Dermis blood vessel endothelial cell (primary cell): Measurements from ENCODE around the gene OLIG2. TPM values are rescaled to one million over a fixed set of nuclear protein-coding genes. Genes with fewer than 3 reads are reported as not detected.

Experiments used
- DNase-seq: peaks from one replicate; pipeline ENCODE4 v3.0.0; 2010
- total RNA-seq: library from RNA; depleted of rRNA; stranded (reverse); fragments of >200 nt; gene quantifications from 2 replicates; pipeline ENCODE4 v1.2.3, GENCODE V29; 2014

The OLIG2 gene
- total RNA-seq, 1 donor from 2014 or later, result not detected

DNA sequence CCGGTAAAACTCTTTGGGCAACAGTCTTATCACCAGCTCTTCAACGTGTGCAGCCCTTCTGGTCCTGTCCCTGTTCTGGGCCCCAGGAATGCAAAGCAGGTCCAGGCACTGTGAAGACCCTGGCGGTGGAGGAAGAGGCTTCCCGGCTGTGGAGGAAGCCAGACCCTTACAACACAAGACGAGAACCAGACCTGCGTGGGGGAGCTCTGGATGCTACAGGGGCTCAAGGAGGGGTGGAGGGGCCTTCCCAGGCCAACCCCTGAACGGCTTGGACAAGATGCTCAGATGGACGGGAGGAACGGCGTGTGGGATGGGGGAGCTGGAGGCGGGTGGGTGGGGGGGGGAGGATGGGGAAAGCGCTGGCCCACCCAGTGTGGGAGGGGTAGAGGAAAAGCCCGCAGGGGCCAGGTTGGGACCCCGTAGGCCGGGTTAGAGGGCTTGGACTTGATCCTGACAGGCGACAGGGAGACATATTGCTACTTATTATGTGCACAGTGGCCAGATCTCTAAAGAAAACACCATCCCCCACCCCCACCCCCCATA is 5.1 kb upstream of the OLIG2 start:
- DNase-seq, result no peak

DNA sequence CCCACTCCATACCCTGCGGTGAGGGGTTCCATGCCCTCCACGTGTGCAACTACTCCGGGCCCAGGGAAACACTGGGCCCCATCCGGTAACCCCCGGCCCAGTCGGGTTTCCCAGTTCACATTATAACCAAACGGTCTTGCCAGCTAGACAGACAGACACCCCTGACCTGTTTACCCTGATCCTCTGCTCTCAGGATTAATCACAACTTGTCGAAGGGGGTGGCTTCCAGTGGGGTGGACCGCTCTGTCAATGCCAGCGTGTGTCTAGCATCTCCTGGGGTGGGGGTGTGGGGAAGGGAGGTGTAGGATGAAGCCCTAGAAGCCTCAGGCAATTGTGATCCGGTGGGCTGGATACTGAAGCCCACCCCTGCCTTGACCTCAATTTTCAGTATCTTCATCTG is 4.6 kb upstream of the OLIG2 start:
- DNase-seq, result no peak

DNA sequence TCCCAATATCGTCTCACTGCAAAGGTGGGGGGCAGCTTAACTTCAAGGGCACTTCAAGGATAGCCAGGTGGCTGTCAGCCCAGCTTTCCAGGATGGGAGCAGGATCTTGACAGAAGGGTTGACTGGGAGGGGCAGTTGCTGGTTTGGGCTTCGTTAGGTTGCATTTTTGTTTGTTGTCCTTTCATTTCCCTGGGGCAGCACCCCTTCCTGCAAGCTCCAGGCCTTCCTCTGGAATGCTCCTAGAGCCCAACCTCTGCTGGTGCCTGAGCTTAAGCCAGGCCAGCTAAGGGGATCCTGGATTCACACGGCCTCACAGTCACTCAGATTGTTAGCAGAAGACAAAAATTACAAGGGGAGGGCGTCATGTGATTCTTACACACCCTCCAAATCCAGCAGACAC is 4.1 kb upstream of the OLIG2 start:
- DNase-seq, result no peak

DNA sequence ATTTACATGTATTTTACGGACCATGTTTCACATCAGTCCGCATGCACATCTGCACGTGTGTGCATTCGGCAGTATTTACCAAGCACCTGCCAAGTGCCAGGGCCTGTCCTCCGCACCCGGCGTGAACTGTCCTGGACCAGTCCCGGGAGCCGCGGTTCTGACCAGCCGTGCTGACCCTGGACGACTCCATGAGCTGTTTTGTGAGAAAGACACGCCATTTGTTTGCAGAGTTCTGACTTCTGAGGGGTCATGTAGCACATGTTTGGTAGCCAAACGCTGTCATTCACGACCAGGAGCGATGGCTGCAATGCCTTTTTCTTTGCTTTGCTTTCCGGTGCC is 3.3 kb upstream of the OLIG2 start:
- no peak for DNase-seq

DNA sequence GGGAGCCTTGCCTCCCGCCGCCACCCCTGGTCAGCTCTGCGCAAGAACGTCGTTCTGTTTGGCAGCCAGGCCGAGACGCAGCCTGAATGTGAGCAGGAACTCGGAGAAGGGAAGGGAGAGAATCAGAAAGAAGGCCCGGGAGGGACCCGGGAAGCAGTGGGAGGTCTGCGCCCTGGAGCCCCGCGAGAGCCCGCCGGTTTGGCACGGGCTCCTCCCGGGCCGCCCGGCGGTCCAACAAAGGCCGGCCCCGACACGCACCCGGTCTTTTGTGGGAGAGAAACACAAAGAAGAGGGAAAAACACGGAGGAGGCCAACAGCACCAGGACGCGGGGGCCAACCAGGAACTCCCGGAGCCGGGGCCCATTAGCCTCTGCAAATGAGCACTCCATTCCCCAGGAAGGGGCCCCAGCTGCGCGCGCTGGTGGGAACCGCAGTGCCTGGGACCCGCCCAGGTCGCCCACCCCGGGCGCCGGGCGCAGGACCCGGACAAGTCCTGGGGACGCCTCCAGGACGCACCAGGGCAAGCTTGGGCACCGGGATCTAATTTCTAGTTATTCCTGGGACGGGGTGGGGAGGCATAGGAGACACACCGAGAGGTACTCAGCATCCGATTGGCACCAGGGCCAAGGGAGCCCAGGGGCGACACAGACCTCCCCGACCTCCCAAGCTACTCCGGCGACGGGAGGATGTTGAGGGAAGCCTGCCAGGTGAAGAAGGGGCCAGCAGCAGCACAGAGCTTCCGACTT is 2.7 kb upstream of the OLIG2 start:
- DNase-seq, result no peak

DNA sequence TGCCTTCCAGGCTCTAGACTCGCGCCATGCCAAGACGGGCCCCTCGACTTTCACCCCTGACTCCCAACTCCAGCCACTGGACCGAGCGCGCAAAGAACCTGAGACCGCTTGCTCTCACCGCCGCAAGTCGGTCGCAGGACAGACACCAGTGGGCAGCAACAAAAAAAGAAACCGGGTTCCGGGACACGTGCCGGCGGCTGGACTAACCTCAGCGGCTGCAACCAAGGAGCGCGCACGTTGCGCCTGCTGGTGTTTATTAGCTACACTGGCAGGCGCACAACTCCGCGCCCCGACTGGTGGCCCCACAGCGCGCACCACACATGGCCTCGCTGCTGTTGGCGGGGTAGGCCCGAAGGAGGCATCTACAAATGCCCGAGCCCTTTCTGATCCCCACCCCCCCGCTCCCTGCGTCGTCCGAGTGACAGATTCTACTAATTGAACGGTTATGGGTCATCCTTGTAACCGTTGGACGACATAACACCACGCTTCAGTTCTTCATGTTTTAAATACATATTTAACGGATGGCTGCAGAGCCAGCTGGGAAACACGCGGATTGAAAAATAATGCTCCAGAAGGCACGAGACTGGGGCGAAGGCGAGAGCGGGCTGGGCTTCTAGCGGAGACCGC is 2.0 kb upstream of the OLIG2 start:
- DNase-seq, result no peak

DNA sequence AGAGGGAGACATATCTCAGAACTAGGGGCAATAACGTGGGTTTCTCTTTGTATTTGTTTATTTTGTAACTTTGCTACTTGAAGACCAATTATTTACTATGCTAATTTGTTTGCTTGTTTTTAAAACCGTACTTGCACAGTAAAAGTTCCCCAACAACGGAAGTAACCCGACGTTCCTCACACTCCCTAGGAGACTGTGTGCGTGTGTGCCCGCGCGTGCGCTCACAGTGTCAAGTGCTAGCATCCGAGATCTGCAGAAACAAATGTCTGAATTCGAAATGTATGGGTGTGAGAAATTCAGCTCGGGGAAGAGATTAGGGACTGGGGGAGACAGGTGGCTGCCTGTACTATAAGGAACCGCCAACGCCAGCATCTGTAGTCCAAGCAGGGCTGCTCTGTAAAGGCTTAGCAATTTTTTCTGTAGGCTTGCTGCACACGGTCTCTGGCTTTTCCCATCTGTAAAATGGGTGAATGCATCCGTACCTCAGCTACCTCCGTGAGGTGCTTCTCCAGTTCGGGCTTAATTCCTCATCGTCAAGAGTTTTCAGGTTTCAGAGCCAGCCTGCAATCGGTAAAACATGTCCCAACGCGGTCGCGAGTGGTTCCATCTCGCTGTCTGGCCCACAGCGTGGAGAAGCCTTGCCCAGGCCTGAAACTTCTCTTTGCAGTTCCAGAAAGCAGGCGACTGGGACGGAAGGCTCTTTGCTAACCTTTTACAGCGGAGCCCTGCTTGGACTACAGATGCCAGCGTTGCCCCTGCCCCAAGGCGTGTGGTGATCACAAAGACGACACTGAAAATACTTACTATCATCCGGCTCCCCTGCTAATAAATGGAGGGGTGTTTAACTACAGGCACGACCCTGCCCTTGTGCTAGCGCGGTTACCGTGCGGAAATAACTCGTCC is 1.3 kb upstream of the OLIG2 start:
- DNase-seq, result no peak

DNA sequence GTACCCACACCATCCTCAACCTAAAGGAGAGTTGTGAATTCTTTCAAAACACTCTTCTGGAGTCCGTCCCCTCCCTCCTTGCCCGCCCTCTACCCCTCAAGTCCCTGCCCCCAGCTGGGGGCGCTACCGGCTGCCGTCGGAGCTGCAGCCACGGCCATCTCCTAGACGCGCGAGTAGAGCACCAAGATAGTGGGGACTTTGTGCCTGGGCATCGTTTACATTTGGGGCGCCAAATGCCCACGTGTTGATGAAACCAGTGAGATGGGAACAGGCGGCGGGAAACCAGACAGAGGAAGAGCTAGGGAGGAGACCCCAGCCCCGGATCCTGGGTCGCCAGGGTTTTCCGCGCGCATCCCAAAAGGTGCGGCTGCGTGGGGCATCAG is 638 bp upstream of the OLIG2 start:
- DNase-seq, result no peak

DNA sequence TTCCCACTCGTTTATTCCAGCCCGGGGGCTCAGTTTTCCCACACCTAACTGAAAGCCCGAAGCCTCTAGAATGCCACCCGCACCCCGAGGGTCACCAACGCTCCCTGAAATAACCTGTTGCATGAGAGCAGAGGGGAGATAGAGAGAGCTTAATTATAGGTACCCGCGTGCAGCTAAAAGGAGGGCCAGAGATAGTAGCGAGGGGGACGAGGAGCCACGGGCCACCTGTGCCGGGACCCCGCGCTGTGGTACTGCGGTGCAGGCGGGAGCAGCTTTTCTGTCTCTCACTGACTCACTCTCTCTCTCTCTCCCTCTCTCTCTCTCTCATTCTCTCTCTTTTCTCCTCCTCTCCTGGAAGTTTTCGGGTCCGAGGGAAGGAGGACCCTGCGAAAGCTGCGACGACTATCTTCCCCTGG is 716 bp downstream of the OLIG2 start:
- no peak for DNase-seq

DNA sequence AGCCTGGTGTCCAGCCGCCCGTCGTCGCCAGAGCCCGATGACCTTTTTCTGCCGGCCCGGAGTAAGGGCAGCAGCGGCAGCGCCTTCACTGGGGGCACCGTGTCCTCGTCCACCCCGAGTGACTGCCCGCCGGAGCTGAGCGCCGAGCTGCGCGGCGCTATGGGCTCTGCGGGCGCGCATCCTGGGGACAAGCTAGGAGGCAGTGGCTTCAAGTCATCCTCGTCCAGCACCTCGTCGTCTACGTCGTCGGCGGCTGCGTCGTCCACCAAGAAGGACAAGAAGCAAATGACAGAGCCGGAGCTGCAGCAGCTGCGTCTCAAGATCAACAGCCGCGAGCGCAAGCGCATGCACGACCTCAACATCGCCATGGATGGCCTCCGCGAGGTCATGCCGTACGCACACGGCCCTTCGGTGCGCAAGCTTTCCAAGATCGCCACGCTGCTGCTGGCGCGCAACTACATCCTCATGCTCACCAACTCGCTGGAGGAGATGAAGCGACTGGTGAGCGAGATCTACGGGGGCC is 1.2 kb downstream of the OLIG2 start:
- DNase-seq, result peak; percentile 25

DNA sequence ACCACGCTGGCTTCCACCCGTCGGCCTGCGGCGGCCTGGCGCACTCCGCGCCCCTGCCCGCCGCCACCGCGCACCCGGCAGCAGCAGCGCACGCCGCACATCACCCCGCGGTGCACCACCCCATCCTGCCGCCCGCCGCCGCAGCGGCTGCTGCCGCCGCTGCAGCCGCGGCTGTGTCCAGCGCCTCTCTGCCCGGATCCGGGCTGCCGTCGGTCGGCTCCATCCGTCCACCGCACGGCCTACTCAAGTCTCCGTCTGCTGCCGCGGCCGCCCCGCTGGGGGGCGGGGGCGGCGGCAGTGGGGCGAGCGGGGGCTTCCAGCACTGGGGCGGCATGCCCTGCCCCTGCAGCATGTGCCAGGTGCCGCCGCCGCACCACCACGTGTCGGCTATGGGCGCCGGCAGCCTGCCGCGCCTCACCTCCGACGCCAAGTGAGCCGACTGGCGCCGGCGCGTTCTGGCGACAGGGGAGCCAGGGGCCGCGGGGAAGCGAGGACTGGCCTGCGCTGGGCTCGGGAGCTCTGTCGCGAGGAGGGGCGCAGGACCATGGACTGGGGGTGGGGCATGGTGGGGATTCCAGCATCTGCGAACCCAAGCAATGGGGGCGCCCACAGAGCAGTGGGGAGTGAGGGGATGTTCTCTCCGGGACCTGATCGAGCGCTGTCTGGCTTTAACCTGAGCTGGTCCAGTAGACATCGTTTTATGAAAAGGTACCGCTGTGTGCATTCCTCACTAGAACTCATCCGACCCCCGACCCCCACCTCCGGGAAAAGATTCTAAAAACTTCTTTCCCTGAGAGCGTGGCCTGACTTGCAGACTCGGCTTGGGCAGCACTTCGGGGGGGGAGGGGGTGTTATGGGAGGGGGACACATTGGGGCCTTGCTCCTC is 1.9 kb downstream of the OLIG2 start:
- no peak for DNase-seq

DNA sequence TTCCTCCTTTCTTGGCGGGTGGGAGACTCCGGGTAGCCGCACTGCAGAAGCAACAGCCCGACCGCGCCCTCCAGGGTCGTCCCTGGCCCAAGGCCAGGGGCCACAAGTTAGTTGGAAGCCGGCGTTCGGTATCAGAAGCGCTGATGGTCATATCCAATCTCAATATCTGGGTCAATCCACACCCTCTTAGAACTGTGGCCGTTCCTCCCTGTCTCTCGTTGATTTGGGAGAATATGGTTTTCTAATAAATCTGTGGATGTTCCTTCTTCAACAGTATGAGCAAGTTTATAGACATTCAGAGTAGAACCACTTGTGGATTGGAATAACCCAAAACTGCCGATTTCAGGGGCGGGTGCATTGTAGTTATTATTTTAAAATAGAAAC is 2.5 kb downstream of the OLIG2 start:
- DNase-seq, result no peak

DNA sequence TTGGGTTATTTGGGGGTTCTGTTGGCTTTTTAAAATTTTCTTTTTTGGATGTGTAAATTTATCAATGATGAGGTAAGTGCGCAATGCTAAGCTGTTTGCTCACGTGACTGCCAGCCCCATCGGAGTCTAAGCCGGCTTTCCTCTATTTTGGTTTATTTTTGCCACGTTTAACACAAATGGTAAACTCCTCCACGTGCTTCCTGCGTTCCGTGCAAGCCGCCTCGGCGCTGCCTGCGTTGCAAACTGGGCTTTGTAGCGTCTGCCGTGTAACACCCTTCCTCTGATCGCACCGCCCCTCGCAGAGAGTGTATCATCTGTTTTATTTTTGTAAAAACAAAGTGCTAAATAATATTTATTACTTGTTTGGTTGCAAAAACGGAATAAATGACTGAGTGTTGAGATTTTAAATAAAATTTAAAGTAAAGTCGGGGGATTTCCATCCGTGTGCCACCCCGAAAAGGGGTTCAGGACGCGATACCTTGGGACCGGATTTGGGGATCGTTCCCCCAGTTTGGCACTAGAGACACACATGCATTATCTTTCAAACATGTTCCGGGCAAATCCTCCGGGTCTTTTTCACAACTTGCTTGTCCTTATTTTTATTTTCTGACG is 3.1 kb downstream of the OLIG2 start:
- no peak for DNase-seq

DNA sequence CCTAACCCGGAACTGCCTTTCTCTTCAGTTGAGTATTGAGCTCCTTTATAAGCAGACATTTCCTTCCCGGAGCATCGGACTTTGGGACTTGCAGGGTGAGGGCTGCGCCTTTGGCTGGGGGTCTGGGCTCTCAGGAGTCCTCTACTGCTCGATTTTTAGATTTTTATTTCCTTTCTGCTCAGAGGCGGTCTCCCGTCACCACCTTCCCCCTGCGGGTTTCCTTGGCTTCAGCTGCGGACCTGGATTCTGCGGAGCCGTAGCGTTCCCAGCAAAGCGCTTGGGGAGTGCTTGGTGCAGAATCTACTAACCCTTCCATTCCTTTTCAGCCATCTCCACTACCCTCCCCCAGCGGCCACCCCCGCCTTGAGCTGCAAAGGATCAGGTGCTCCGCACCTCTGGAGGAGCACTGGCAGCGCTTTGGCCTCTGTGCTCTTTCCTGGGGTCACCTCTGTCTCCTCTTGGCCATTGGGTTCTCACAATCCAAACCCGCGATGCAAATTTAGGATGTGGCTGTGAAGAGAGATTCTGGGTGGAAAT is 3.7 kb downstream of the OLIG2 start:
- DNase-seq, result no peak

DNA sequence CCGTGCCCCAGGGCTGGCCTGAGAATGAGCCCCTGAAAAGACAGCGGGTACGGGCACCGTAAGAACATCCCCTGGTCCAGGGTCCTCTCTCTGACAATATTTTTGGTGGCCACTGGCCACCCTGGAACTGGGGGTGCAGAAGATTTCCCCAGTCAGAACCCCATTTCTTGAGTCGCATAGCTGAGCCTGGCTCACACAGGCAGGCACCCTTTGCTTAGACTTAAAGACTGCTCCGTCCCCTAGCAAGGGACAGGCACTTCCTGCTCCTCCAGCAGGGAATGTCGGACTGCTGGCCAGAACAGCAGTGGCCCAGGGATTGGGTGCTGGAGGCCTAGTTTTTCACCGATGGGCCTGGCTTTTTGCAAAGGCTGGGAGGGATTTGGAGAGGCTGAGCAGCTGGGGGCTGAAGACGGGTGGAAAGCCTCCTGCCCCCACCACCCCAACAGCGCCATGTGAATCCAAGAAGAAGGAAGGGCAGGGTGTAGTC is 4.3 kb downstream of the OLIG2 start:
- DNase-seq, result no peak

DNA sequence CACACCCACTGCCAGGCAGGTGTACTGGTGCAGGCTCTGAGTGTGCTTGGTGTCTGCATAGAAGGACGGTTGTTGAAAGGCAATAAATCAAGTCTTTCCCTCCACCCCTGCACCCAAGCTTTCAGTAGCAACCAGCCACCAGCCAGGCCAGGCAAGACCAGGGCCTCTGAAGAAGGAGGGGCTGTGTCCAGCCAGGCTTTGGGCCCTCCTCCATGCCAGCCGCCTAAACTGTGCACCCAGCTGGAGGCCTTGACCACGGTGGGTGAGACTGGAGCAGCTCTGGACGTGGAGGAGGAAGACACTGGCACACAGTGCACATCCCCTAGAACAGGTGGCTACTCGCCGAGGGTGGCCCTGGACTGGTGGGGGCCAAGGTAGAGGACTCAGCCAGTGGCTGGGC is 4.9 kb downstream of the OLIG2 start:
- DNase-seq, result no peak

DNA sequence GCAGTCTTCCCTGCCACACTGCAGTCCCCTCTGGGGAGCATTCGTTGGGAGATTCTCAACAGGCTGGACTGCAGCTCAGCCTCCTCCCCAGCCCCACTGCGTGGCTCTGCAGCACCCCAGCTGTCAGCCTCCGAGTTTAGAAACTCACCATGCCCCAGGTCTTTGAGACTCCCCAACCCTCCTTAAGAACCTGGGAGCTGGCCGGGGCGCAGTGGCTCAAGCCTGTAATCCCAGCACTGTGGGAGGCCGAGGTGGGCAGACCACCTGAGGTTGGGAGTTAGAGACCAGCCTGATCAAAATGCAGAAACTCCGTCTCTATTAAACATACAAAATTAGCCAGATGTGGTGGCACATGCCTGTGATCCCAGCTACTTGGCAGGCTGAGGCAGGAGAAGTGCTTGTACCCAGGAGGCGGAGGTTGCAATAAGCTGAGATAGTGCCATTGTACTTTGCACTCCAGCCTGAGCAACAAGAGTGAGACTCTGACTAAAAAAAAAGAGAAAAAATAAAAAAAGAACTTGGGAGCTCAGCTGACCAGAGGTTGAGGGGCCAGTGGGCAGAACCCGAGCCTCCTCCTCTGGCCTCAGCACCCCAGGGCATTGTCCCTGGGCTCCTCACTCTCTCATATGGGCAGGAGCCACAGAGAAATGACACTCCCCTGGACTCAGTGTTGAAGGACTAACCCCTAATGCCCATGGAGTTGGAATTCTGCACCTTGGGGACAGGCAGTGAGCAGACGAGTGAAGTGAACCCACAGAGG is 5.6 kb downstream of the OLIG2 start:
- no peak for DNase-seq

DNA sequence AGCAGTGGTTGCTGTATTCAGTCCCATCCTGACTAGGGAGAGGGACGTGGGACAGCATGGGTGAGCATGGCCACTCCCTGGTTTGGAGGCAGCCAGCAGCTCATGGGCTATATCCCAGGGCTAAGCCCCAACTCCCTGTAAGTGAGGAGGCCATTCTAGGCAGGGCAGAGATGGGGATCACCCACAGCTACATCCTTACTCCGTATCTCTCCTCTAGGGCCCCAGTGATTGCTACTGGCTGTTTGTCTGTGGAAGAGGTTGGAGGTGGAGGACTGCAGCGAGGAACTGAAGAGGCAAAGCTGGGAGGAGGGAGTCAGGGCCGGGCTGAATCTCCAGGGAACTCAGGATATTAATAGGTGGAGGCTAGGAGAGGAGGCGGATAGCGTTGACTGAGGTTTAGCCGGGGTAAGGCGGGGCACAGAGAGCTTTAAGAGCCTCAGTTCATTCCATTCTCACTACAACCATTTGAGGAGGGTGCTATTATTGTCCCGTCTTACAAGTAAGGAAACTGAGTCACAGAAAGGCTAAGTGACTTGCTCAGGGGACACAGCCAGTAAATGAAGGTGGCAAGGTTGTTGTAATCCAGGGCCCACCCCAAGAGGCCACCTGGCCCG is 6.8 kb downstream of the OLIG2 start:
- DNase-seq, result no peak

DNA sequence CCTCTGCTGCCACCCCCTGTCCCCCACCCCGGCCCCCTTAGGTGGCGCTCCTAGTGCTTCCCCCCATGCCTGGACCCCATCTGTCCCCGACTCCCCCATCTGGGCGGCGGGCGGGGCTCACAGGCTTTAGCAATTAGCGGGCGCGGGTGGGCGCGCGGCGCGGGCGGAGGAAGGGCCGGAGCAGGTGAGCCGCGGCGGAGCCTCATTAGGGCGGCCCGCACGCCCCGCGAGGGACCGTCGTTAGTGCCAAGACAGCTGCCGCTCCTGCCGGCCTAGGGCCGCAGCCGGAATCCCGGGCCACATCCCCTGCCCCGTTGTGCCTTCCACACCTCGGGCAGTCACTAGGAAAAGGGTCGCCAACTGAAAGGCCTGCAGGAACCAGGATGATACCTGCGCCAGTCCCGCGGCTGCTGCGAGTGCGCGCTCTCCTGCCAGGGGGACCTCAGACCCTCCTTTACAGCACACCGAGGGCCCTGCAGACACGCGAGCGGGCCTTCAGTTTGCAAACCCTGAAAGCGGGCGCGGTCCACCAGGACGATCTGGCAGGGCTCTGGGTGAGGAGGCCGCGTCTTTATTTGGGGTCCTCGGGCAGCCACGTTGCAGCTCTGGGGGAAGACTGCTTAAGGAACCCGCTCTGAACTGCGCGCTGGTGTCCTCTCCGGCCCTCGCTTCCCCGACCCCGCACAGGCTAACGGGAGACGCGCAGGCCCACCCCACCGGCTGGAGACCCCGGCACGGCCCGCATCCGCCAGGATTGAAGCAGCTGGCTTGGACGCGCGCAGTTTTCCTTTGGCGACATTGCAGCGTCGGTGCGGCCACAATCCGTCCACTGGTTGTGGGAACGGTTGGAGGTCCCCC is 7.6 kb downstream of the OLIG2 start:
- DNase-seq, result no peak
